Neutrophil (primary cell): ENCODE results near the gene SLC6A13.

Experiments used
- H3K27ac ChIP-seq: fragments of 200-600 bp; sonication (generic); 2 replicates; pipeline ENCODE4 v1.5.1; 2016; ENCODE audit warnings: mild to moderate bottlenecking, moderate library complexity
- H3K27me3 ChIP-seq: fragments of 200-600 bp; sonication (generic); 2 replicates; pipeline ENCODE4 v1.6.0; 2016; ENCODE audit warnings: mild to moderate bottlenecking
- H3K36me3 ChIP-seq: fragments of 200-600 bp; sonication (generic); 2 replicates; pipeline ENCODE4 v1.5.1; 2017
- H3K4me1 ChIP-seq, 2 experiments: fragments of 200-600 bp in 1 of 2; sonication (generic) in 1 of 2; 1 replicate in 1 of 2; 2 replicates in 1 of 2; pipeline versions ENCODE4 v1.5.1 to v1.6.1; 2013 to 2016; ENCODE audit warnings: low read depth in 1 of 2, low read length in 1 of 2, mild to moderate bottlenecking in 1 of 2, moderate library complexity in 1 of 2; ENCODE audit not compliant: control insufficient read depth in 1 of 2, insufficient read depth in 1 of 2
- H3K4me3 ChIP-seq, 2 experiments: fragments of 200-600 bp in 1 of 2; sonication (generic) in 1 of 2; 1 replicate in 1 of 2; 2 replicates in 1 of 2; pipeline ENCODE4 v1.5.1; 2013 to 2016; ENCODE audit warnings: low read depth in 1 of 2, low read length in 1 of 2, mild to moderate bottlenecking in 1 of 2, moderate library complexity in 1 of 2
- H3K9me3 ChIP-seq: fragments of 200-600 bp; sonication (generic); 2 replicates; pipeline ENCODE4 v1.5.1; 2016
- CTCF ChIP-seq: fragments of 200-600 bp; sonication (generic); IDR thresholded peaks from 2 replicates; pipeline ENCODE4 v1.5.1; 2016; ENCODE audit warnings: antibody characterized with exemption

The SLC6A13 gene

GRCh38 chr12:174124-174523, 88.5 kb downstream of the SLC6A13 start:
- peaks cover 26% of the 10 kb centered on the region for H3K27me3 ChIP-seq
- no peak overlapping the region for H3K27ac ChIP-seq
- no peak overlapping the region for H3K4me3 ChIP-seq
- no peaks in the 10 kb centered on the region for H3K4me1 ChIP-seq
- no peaks in the 10 kb centered on the region for H3K36me3 ChIP-seq
- TF ChIP-seq CTCF = no peak
- H3K9me3 ChIP-seq = no peaks in the 10 kb centered on the region

GRCh38 chr12:172732-173161, 89.9 kb downstream of the SLC6A13 start:
- no peak overlapping the region for H3K4me3 ChIP-seq
- peaks cover 34% of the 10 kb centered on the region for H3K27me3 ChIP-seq
- no peaks in the 10 kb centered on the region for H3K9me3 ChIP-seq
- no peak for TF ChIP-seq CTCF
- no peak overlapping the region for H3K27ac ChIP-seq
- no peaks in the 10 kb centered on the region for H3K36me3 ChIP-seq
- H3K4me1 ChIP-seq = no peaks in the 10 kb centered on the region

- Histone ChIP-seq H3K4me1 (no peaks in the 10 kb centered on the region), H3K27ac (no peak overlapping the region), H3K4me3 (no peak overlapping the region), H3K27me3 (peaks cover 34% of the 10 kb centered on the region), H3K9me3 (no peaks in the 10 kb centered on the region), H3K36me3 (no peaks in the 10 kb centered on the region)
- TF ChIP-seq CTCF = no peak
Observed at GRCh38 chr12:171743-172676, 90.6 kb downstream of the SLC6A13 start.

- H3K27me3 ChIP-seq = peaks cover 34% of the 10 kb centered on the region
- H3K36me3 ChIP-seq = no peaks in the 10 kb centered on the region
- no peak overlapping the region for H3K4me3 ChIP-seq
- no peak overlapping the region for H3K27ac ChIP-seq
- no peaks in the 10 kb centered on the region for H3K4me1 ChIP-seq
- TF ChIP-seq CTCF = no peak
- H3K9me3 ChIP-seq = no peaks in the 10 kb centered on the region
Observed at GRCh38 chr12:171276-171675, 91.4 kb downstream of the SLC6A13 start.
